HG03521 (cell line): ENCODE measurements around the gene CFAP54.
"Not testable (repeated sequence)": the region's sequence is repeated elsewhere in the genome, so short reads cannot be mapped to it uniquely, and the experiment has no call there.

ENCODE experiments used
- ATAC-seq: cut with Tn5 transposase; IDR thresholded peaks from one replicate; pipeline ENCODE4 v1.9.1; 2021; ENCODE audit warnings: mild to moderate bottlenecking, moderate library complexity; ENCODE audit not compliant: unreplicated experiment

Gene CFAP54

GRCh38 chr12:96719660-96720362 lies 230.4 kb downstream of the CFAP54 start:
- ATAC-seq, result peak; percentile 92

- ATAC-seq, result peak; percentile 49
These were observed 231.0 kb downstream of the CFAP54 start for GRCh38 chr12:96720363-96720705.

- ATAC-seq, result not testable (repeated sequence)
These were observed 240.1 kb downstream of the CFAP54 start for GRCh38 chr12:96729466-96729865.

GRCh38 chr12:96729886-96730285 lies 240.5 kb downstream of the CFAP54 start:
- ATAC-seq, result no peak

GRCh38 chr12:96743606-96744005 lies 254.2 kb downstream of the CFAP54 start:
- no peak for ATAC-seq

GRCh38 chr12:96749999-96750398 lies 260.6 kb downstream of the CFAP54 start:
- ATAC-seq, result no peak

GRCh38 chr12:96751626-96752025 lies 262.2 kb downstream of the CFAP54 start:
- no peak for ATAC-seq

- ATAC-seq, result no peak
These were observed 262.8 kb downstream of the CFAP54 start for GRCh38 chr12:96752211-96752610.

GRCh38 chr12:96766232-96766631 lies 276.9 kb downstream of the CFAP54 start:
- no peak for ATAC-seq

GRCh38 chr12:96769400-96769799 lies 280.0 kb downstream of the CFAP54 start:
- no peak for ATAC-seq

- no peak for ATAC-seq
These were observed 281.1 kb downstream of the CFAP54 start for GRCh38 chr12:96770219-96771102.

GRCh38 chr12:96773031-96773430 lies 283.7 kb downstream of the CFAP54 start:
- no peak for ATAC-seq

GRCh38 chr12:96774496-96775256 lies 285.3 kb downstream of the CFAP54 start:
- no peak for ATAC-seq

- no peak for ATAC-seq
These were observed 287.5 kb downstream of the CFAP54 start for GRCh38 chr12:96776908-96777307.

- no peak for ATAC-seq
These were observed 291.0 kb downstream of the CFAP54 start for GRCh38 chr12:96780330-96780729.

- no peak for ATAC-seq
These were observed 297.4 kb downstream of the CFAP54 start for GRCh38 chr12:96786791-96787190.

GRCh38 chr12:96803969-96804368 lies 314.6 kb downstream of the CFAP54 start:
- ATAC-seq, result no peak

GRCh38 chr12:96806272-96806671 lies 316.9 kb downstream of the CFAP54 start:
- ATAC-seq, result no peak

- no peak for ATAC-seq
These were observed 318.4 kb downstream of the CFAP54 start for GRCh38 chr12:96807741-96808140.

- no peak for ATAC-seq
These were observed 319.2 kb downstream of the CFAP54 start for GRCh38 chr12:96808587-96808986.

GRCh38 chr12:96809522-96809921 lies 320.1 kb downstream of the CFAP54 start:
- ATAC-seq, result no peak
